HepG2 (cell line): ENCODE data around the gene GNA14. TPM values are rescaled to one million over a fixed set of nuclear protein-coding genes. Genes with fewer than 3 reads are reported as not detected.

Experiments
- GATA4 ChIP-seq: sonication (generic); IDR thresholded peaks from 2 replicates; pipeline ENCODE4 v1.6.1; 2016; ENCODE audit warnings: antibody characterized with exemption, low read depth, borderline replicate concordance
- NAIF1 ChIP-seq: sonication (generic); formaldehyde crosslinking; IDR thresholded peaks from 2 replicates; pipeline ENCODE4 v1.5.0; 2020; ENCODE audit warnings: mild to moderate bottlenecking, missing genetic modification reagents, borderline replicate concordance
- NFE2 ChIP-seq: sonication (generic); formaldehyde crosslinking; IDR thresholded peaks from 2 replicates; pipeline ENCODE4 v1.4.0; 2020; ENCODE audit warnings: missing genetic modification reagents
- ZNF761 ChIP-seq: sonication (generic); formaldehyde crosslinking; conservative IDR thresholded peaks from 2 replicates; pipeline ENCODE4 v1.4.0; 2020; ENCODE audit warnings: mild to moderate bottlenecking, missing genetic modification reagents
- ZNF768 ChIP-seq: sonication (generic); formaldehyde crosslinking; IDR thresholded peaks from 2 replicates; pipeline ENCODE4 v1.4.0; 2020; ENCODE audit warnings: missing genetic modification reagents
- polyA plus RNA-seq, 8 experiments: library from polyadenylated mRNA; depleted of rRNA in 3 of 8; stranded (reverse) in 7 of 8; unstranded in 1 of 8; fragments of >200 nt; fragmentation: Illumina TruSeq in 4 of 8; extraction: Trizol in 4 of 8; gene quantifications; 2 replicates each; pipeline versions ENCODE4 v1.2.1 to v1.2.3, GENCODE V29; 2011 to 2016; ENCODE audit warnings: low read depth in 4 of 8, missing spikeins in 1 of 8, mixed read lengths in 1 of 8; ENCODE audit not compliant: insufficient read depth in 1 of 8
- total RNA-seq, 5 experiments: library from RNA; depleted of rRNA; stranded (reverse); fragments of >200 nt; fragmentation: Illumina TruSeq; extraction: Trizol; gene quantifications; 2 replicates each; pipeline ENCODE4 v1.2.3, GENCODE V29; 2016; ENCODE audit warnings: low read depth in 1 of 5
- TF ChIP-seq, protein P1 (sequence below): sonication (generic); formaldehyde crosslinking; IDR thresholded peaks from 2 replicates; pipeline ENCODE4 v1.4.0; 2020; ENCODE audit warnings: missing genetic modification reagents
- TF ChIP-seq, protein P2 (sequence below): sonication (generic); formaldehyde crosslinking; IDR thresholded peaks from 2 replicates; pipeline ENCODE4 v1.5.0; 2020; ENCODE audit warnings: missing genetic modification reagents
- TF ChIP-seq, protein P3 (sequence below): sonication (generic); formaldehyde crosslinking; IDR thresholded peaks from 2 replicates; pipeline ENCODE4 v1.5.0; 2020; ENCODE audit warnings: missing genetic modification reagents
- TF ChIP-seq, protein P4 (sequence below), 2 experiments: IDR thresholded peaks; 2 replicates each; pipeline ENCODE4 v1.6.1; 2011 to 2012; ENCODE audit warnings: low read length in 2 of 2, borderline replicate concordance in 1 of 2, low read depth in 1 of 2, mild to moderate bottlenecking in 1 of 2, moderate library complexity in 1 of 2

GNA14 gene
- total and polyA plus RNA-seq, 2 of the 13 experiments (the other 11 are each of a cell fraction or from before 2014, with no cell fraction given): not detected

DNA sequence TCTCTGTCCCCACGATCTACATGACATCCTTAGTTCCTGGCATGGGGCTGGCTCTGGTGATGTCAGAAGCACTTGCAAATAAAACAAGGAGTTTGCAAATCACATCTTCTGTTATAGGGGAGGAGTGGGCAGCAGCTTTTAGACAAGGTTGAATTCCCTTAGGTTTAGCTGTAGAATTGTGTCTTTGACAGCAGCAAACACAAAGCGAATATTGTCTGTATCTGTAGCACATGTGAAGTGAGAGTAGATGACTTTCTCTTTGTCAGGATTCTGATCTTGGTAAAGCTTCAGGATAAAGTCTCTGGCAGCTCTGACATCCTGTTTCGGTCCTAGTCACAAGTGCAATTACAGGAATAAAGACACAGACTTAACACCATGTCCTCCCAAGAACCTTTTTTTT lies 224.3 kb downstream of the GNA14 start (continued):
- TF ChIP-seq, protein P1, sequence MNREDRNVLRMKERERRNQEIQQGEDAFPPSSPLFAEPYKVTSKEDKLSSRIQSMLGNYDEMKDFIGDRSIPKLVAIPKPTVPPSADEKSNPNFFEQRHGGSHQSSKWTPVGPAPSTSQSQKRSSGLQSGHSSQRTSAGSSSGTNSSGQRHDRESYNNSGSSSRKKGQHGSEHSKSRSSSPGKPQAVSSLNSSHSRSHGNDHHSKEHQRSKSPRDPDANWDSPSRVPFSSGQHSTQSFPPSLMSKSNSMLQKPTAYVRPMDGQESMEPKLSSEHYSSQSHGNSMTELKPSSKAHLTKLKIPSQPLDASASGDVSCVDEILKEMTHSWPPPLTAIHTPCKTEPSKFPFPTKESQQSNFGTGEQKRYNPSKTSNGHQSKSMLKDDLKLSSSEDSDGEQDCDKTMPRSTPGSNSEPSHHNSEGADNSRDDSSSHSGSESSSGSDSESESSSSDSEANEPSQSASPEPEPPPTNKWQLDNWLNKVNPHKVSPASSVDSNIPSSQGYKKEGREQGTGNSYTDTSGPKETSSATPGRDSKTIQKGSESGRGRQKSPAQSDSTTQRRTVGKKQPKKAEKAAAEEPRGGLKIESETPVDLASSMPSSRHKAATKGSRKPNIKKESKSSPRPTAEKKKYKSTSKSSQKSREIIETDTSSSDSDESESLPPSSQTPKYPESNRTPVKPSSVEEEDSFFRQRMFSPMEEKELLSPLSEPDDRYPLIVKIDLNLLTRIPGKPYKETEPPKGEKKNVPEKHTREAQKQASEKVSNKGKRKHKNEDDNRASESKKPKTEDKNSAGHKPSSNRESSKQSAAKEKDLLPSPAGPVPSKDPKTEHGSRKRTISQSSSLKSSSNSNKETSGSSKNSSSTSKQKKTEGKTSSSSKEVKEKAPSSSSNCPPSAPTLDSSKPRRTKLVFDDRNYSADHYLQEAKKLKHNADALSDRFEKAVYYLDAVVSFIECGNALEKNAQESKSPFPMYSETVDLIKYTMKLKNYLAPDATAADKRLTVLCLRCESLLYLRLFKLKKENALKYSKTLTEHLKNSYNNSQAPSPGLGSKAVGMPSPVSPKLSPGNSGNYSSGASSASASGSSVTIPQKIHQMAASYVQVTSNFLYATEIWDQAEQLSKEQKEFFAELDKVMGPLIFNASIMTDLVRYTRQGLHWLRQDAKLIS (CRISPR knock-in tag): no peak
- TF ChIP-seq ZNF768 (CRISPR knock-in tag) (no peak), NFE2 (CRISPR knock-in tag) (no peak), ZNF761 (CRISPR knock-in tag) (no peak), NAIF1 (CRISPR knock-in tag) (no peak), GATA4 (no peak)
- TF ChIP-seq, protein P2, sequence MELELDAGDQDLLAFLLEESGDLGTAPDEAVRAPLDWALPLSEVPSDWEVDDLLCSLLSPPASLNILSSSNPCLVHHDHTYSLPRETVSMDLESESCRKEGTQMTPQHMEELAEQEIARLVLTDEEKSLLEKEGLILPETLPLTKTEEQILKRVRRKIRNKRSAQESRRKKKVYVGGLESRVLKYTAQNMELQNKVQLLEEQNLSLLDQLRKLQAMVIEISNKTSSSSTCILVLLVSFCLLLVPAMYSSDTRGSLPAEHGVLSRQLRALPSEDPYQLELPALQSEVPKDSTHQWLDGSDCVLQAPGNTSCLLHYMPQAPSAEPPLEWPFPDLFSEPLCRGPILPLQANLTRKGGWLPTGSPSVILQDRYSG (CRISPR knock-in tag): no peak
- TF ChIP-seq, protein P3, sequence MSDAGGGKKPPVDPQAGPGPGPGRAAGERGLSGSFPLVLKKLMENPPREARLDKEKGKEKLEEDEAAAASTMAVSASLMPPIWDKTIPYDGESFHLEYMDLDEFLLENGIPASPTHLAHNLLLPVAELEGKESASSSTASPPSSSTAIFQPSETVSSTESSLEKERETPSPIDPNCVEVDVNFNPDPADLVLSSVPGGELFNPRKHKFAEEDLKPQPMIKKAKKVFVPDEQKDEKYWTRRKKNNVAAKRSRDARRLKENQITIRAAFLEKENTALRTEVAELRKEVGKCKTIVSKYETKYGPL (CRISPR knock-in tag): no peak
- TF ChIP-seq, protein P4, sequence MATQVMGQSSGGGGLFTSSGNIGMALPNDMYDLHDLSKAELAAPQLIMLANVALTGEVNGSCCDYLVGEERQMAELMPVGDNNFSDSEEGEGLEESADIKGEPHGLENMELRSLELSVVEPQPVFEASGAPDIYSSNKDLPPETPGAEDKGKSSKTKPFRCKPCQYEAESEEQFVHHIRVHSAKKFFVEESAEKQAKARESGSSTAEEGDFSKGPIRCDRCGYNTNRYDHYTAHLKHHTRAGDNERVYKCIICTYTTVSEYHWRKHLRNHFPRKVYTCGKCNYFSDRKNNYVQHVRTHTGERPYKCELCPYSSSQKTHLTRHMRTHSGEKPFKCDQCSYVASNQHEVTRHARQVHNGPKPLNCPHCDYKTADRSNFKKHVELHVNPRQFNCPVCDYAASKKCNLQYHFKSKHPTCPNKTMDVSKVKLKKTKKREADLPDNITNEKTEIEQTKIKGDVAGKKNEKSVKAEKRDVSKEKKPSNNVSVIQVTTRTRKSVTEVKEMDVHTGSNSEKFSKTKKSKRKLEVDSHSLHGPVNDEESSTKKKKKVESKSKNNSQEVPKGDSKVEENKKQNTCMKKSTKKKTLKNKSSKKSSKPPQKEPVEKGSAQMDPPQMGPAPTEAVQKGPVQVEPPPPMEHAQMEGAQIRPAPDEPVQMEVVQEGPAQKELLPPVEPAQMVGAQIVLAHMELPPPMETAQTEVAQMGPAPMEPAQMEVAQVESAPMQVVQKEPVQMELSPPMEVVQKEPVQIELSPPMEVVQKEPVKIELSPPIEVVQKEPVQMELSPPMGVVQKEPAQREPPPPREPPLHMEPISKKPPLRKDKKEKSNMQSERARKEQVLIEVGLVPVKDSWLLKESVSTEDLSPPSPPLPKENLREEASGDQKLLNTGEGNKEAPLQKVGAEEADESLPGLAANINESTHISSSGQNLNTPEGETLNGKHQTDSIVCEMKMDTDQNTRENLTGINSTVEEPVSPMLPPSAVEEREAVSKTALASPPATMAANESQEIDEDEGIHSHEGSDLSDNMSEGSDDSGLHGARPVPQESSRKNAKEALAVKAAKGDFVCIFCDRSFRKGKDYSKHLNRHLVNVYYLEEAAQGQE (IDR thresholded peaks at IDR 0.05; ENCODE audit: borderline replicate concordance in 1 of 2, low read depth in 1 of 2, low read length in 2 of 2): no peak
